HG02759 (cell line): Measurements from ENCODE around the gene ITPRIPL1.
"Not testable (repeated sequence)": the region's sequence is repeated elsewhere in the genome, so short reads cannot be mapped to it uniquely, and the experiment has no call there.

ENCODE experiments used
- ATAC-seq: cut with Tn5 transposase; IDR thresholded peaks from one replicate; pipeline ENCODE4 v1.9.1; 2021; ENCODE audit warnings: mild to moderate bottlenecking, moderate library complexity; ENCODE audit not compliant: unreplicated experiment

Gene ITPRIPL1, protein sequence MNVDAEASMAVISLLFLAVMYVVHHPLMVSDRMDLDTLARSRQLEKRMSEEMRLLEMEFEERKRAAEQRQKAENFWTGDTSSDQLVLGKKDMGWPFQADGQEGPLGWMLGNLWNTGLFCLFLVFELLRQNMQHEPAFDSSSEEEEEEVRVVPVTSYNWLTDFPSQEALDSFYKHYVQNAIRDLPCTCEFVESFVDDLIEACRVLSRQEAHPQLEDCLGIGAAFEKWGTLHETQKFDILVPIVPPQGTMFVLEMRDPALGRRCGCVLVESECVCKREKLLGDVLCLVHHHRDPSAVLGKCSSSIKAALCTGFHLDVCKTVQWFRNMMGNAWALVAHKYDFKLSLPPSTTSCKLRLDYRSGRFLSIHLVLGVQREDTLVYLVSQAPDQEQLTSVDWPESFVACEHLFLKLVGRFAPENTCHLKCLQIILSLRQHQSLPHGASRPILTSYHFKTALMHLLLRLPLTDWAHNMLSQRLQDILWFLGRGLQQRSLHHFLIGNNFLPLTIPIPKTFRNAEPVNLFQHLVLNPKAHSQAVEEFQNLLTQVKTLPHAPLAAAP

GRCh38 chr2:96325041-96325883 is at the start of gene ITPRIPL1:
Gene ITPRIPL1, plus strand, starts transcription at chr2:96325317. Its CDS starts 523 bp downstream, at chr2:96325840.
- peak; percentile 33 for ATAC-seq

DNA sequence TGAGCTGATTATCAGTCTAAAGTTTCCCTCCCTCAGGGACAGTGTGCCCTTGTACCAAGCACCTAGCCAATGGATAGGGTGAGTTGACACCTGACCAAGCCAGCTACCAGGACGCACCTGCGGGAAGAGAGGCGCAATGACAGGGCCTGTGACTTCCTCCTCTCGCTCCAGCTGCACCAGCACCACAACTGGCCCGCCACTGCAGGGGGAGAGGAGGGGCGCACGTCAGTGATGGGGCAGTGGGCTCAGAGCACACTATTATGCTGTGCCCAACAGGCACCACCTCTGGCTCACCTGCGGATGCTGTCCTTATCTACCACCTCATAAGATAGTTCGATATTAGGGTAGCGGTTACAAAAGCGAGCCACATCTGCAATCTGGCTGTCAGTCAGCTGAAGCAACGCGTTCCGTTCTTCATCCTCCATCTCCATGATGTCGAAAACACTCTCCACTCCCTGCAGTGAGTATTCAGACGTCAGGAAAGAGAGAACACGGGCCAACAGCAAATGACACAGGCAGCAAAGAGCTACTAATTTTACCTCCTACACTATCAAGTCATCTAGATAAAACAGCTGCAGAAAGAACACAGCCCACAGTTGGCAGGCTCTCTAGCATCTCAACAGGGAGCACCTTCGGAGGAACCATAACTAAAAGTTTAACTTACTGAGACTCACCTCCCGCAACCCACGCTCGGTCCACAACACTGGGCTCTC is 48.2 kb upstream of the ITPRIPL1 start:
- ATAC-seq: no peak

DNA sequence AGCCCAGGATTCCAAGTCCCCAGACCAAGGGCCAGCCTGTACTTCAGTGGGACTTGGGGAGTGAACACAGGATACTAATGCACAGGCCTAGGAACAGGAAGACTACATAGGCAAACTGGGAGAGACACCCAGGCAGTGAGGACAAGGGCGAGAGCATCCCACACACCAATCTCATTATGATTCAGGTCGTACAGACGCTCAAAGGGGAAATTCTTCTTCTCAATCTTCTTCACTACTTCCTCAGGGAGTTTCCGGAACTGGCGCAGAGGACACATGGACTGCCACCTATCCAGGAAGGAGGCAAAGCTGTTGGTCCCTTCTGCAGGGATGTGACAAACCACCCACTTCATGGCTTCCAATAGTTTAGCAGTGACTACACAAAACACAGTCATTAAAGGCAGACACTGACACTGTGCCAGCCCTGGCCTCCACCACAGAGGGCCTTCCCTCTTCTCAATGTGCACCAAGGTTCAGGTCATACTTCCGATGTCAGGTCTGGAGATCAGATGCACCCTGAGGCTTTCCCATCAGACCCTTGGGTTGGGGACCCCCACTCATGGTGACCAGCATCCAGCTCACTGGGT is 37.8 kb upstream of the ITPRIPL1 start:
- no peak for ATAC-seq

DNA sequence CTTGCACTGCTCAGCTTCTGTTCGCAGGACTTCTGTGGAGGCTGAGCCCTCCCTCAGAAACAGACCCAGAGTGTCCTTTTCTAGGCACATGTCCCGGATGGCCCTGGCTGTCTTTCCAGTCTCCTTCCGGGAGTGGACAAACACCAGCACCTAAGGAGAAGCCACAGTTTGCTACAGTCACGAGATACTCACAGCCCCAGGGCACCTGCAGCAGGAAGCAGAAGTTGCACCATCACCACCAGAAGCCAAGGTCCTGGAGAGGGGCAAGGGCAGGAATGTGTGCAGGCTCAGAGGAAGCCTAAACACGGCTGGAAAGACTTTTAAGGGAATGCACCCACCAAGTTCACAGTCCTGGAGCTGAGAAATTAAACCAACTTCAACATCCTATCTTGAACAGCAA is 33.4 kb upstream of the ITPRIPL1 start:
- no peak for ATAC-seq

DNA sequence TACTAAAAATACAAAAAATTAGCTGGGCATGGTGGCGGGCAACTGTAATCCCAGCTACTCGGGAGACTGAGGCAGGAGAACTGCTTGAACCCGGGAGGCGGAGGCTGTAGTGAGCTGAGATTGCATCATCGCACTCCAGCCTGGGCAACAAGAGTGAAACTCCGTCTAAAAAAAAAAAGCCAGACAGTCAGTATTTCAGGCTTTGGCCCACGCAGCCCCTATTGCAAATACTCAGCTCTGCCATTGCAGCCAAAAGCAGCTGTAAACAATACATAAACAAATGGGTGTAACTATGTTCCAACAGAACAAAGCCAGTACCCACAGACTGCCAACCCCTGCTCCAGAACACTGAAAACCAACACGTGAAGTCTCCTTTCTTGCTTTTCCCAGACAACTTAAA is 30.8 kb upstream of the ITPRIPL1 start:
- not testable (repeated sequence) for ATAC-seq

- no peak for ATAC-seq
Observed at GRCh38 chr2:96296925-96297324, 28.2 kb upstream of the ITPRIPL1 start.

DNA sequence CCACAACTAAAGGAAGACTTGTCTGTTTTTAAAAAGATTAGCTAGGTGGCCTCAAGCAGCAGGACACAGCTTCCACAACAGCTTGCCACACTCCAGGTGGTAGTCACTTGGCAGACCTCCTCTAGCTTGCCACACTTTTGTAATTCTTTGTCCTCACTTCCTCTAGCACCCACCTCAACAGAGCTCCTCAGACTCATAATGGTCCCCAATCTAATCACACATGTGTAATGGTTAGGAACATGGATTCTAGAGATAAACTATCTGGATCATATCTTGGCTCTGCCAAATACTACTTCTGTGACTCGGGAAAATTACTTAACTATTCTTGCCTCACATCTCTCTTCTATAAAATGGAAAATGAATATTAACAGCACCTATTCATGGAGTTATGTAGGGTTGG is 23.3 kb upstream of the ITPRIPL1 start:
- ATAC-seq: no peak

GRCh38 chr2:96304606-96305005 is 20.5 kb upstream of the ITPRIPL1 start:
- ATAC-seq: no peak

GRCh38 chr2:96305091-96305978 is 19.8 kb upstream of the ITPRIPL1 start, which contains the start of gene SNRNP200:
Gene SNRNP200, minus strand, starts transcription at chr2:96305546. Its CDS starts 109 bp downstream, at chr2:96305437.
- peak; percentile 92 for ATAC-seq

DNA sequence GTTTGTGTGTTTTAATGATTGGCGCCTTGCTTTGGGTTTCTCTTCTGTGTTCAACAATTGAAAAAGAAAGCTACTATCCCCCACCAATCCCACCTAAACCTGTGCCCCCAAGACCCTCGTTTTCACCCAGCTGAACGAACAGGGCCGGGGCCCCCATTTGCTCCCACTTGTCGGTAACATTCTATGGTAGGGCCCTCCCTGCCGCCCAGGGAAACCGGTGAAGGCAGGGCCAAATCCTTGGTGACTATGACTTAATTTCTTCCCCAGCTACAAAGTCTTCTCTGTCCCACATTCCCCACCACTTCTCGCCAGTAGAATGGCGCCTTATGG is 19.2 kb upstream of the ITPRIPL1 start:
- ATAC-seq: no peak

DNA sequence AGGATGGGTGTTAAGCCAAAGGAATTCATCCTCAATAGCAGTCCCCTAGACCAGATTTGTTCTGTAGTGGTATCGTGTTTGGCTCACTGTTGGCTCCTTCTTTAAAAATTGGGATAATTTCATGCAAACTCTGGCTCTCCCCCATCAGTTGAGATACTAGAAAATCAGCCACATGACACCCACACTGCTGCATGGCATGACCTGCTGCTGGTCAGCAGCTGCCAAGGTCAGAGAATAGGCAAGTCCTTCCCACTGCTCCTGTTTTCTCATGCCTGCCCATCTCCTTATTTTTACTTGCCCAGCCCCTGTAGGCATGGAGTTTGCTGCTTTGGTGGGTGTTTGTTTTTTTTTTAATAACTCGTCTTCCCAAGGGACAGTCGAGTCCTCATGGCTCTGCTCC is 18.7 kb upstream of the ITPRIPL1 start:
- no peak for ATAC-seq

DNA sequence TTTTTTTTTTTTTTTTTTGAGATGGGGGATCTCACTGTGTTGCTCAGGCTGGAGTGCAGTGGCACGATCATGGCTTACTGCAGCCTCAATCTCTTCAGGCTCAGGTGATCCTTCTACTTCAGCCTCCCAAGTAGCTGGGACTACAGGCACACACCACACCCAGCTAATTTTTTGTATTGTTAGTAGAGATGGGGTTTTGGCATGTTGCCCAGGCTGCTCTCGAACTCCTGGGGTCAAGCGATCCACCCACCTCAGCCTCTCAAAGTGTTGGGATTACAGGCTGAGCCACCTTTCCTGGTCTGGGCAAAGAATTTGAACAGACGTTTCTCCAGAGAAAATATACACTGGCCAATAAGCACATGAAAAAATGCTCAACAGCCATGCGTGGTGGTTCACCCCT is 16.9 kb upstream of the ITPRIPL1 start:
- no peak for ATAC-seq

- no peak for ATAC-seq
Observed at GRCh38 chr2:96315005-96315399, 10.1 kb upstream of the ITPRIPL1 start.

DNA sequence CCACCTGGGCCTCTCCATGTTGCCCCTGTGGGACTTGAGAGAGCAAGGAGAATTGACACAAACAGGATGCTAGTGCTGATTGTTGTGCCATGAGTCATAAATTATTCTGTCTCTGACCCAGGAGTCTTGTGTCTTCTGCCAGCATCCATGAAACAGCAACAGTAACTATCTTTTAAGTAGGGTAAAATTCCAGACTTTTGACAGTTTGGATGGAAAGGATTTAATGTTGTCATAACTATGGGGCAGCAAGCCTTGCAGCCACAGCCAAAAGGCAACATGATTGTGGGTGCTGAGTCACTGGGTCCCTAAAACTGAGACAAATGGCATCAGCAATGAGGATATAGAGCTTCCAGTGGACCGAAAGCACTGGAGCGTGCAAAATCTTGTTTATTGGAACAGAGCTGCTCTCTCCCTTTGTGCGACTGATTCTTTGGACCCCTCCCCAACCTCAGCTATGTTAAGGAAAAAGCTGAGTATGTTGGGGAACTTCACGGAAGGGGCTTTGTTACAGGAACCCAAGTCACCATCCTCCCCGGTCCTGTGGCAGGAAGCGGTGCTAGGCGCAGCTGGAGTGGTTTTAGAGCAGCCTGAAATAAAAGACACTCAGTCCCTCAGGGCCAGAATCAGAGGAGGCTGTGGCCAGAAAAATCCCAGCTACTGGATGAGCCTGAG is 9.6 kb upstream of the ITPRIPL1 start:
- ATAC-seq: peak; percentile 55

DNA sequence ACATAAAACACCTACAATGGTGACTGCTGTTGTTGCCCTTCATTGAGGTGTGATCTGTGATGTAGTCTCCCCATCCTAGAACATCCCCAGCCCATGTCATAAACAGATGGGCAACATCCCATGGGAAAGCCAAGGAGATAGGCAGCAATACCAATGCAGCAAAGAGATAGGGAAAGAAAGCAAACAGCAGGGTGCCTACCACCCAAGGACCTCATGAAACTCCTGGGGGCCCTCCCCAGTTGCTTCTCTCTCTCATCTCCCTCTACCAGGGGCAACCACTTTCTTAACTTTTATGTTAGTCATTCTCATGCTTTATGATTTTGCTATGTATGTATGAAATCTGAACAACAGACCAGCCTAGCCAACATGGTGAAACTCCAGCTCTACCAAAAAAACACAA is 8.1 kb upstream of the ITPRIPL1 start:
- no peak for ATAC-seq

GRCh38 chr2:96317584-96317997 is 7.5 kb upstream of the ITPRIPL1 start:
- ATAC-seq: no peak

- no peak for ATAC-seq
Observed at GRCh38 chr2:96318723-96319122, 6.4 kb upstream of the ITPRIPL1 start.

DNA sequence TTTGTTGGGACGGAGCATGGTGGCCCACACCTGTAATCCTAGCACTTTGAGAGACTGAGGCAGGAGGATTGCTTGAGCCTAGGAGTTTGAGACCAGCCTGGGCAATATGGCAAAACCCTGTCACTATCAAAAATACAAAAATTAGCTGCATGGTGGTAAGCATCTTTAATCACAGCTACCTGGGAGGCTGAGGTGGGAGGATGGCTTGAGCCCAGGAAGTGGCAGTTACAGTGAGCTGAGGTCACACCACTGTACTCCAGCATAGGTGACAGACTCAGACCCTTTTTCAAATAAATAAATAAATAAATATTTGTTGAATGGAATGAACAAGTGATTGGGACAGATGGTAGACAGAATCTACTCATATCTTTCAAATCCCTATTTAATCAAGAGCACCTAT is 5.7 kb upstream of the ITPRIPL1 start:
- no peak for ATAC-seq

GRCh38 chr2:96320326-96320725 is 4.8 kb upstream of the ITPRIPL1 start:
- no peak for ATAC-seq
